Measurements from ENCODE around the gene ITPR2.
"Not testable (repeated sequence)": the region's sequence is repeated elsewhere in the genome, so short reads cannot be mapped to it uniquely, and the experiment has no call there.

The ITPR2 gene

DNA sequence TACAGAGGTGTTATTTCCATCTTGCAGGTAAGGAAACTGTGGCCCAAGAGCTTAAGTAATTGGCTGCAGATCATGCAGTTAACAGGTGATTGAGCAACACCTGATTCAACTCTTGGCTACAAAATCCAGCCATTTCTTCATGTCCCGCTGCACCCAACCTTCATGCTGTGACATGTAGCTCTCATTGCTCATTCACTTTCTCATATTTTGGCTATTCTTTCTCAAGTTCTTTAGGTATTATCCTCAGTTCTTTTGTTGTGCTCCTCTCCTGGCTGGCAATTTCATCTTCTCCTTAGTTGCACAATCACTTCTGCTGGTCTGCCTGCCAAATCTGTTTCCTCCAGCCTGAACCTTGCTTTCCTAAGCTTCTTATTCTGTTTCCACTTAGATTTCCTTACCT is 336.8 kb downstream of the ITPR2 start:
- DNase-seq: no peak

DNA sequence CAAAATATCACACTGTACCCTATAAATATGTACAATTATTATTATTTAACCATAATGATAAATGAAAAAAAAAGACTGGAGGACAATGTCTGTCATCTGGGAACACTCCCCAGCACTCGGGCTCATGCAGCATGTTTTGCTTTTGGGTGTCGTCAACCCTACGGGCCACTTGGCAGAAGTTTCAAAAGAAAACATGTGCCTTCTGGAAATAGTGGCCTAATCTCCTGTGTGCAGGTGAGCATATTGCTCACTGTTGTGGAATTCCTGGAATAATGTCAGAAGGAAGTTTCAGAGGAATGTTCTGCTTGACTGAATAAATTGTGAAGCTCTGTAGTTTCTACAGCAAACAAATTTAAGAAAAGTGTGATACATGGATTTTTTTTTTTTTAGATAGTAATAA is 339.3 kb downstream of the ITPR2 start:
- DNase-seq: no peak

DNA sequence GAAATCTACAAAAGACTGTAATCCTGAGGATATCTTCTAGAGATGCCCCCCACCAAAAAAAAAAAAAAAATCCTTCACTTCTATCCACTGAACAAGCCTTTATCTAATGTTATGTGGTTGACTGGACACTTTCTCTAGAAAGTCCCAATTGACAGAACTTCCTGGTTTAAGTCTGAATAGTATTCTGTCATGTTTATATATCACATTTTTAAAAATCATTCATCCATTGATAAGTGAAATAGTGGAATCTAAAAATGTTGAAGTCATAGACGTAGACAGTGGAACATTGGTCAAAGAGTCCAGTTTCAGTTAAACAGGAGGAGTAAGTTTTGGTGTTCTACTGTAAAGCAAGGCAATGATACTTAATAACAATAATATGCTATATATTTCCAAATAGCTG is 340.6 kb downstream of the ITPR2 start:
- no peak for DNase-seq

DNA sequence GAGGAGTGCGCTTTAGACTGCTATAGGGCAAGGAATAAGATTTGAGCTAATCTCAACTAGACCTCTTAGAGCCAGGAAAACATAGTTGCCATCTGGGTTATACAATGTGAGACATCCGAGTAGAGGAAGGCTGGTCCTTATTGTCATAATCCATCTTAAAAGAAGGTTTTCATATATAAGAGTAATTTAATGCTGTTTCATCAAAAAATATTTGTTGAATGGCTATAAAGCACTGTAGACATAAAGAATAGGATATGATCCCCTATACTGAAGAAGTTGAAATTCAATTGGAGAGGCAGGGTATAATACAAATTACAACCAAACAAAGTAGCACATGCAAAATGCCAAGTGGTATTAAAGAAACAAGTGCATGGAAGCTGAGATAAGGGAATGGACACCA is 343.1 kb downstream of the ITPR2 start:
- no peak for DNase-seq

- no peak for DNase-seq
Measured at GRCh38 chr12:26488351-26488750, 344.6 kb downstream of the ITPR2 start.

GRCh38 chr12:26473291-26473690 is 359.7 kb downstream of the ITPR2 start:
- DNase-seq: peak; percentile 60

DNA sequence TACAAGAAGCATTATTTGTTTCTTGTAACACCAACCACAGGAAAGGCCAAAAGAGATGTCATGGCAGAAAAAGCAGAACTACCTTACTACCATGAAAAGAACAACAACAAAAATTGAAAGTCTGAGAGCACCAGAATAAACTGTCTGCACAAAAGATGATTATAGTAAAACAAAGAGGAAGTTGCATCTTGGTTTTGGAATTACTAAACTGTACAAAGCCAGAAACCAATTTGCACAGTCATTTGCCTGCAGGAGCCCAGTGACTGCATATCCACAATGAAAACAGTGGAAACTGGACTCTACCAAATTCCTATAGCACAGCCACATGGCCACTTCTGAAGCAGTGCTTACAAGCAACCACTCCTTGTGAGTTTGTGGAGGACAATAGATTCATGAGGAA is 361.4 kb downstream of the ITPR2 start:
- DNase-seq: peak; percentile 71

- DNase-seq: no peak
Measured at GRCh38 chr12:26469421-26470180, 363.4 kb downstream of the ITPR2 start.

DNA sequence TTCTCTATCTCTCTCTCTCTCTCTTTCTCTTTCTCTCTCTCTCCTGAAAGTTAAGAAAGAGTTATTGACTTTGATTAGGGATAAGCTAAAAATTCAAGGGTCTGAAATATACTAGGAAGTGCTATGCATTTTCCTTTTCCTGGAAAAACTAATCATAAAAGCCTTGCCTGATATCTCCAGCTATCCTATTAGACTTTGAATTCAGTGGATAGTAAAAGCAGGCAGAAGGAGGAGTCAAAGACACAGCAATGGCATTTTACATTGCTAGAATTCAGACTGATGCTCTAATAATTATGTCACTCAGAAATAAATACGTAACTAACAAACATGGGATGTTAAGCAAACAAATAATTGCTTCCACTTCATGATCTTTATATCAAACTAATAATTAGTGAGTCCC is 365.6 kb downstream of the ITPR2 start:
- no peak for DNase-seq

GRCh38 chr12:26466726-26467125 is 366.3 kb downstream of the ITPR2 start:
- DNase-seq: no peak

DNA sequence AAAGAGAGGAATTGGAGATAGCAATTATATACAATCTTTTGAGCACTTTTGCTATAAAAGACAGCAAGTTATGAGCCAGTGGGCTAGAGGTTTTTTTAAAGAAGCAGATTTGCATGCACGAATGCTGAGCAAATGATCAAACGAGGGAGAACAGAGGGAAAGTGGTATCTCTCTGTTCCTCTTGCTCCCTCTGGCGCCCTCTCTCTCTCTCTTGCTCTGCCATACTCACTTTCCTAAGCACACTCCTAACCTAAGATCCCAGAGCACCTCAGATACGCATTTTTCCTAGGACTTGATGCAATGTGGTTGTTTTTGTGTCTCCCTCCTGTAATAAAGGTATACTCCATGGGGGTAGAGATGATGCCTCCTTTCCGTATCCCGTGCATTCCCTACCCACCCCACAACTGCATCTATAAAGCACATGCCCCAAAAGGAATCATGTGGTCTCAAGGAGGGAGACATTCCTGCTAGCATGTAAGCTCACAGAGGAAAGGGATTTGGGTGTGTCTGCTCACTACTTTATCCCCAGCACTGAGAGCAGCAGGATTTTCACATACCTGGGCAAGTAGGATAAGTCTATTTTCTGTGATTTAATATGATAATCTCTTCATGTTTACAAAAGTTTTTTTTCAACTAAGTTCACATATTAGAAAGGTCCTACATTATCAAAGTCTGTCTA is 367.4 kb downstream of the ITPR2 start:
- DNase-seq: no peak

DNA sequence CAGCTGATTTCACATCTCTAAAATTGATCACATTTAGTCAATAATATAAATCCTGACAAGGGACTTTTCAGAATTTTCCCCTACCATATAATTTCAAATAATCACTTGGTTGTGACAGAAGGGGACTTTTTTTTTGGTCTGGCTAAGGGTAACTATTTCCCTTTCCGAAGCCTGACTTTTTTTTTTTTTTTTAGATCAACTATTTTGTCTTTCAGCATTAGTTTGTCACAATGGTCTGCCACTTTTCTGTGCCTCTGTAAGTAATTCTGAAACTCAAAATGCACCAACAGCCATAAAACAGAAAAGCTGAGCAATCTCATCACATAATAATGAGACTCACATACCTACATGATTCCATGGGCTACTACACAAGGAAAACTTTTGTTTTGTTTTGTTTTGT is 371.2 kb downstream of the ITPR2 start:
- DNase-seq: no peak

GRCh38 chr12:26460361-26460760 is 372.6 kb downstream of the ITPR2 start:
- DNase-seq: no peak

GRCh38 chr12:26455936-26456574 is 376.9 kb downstream of the ITPR2 start:
- no peak for DNase-seq

- DNase-seq: no peak
Measured at GRCh38 chr12:26453246-26453645, 379.7 kb downstream of the ITPR2 start.

DNA sequence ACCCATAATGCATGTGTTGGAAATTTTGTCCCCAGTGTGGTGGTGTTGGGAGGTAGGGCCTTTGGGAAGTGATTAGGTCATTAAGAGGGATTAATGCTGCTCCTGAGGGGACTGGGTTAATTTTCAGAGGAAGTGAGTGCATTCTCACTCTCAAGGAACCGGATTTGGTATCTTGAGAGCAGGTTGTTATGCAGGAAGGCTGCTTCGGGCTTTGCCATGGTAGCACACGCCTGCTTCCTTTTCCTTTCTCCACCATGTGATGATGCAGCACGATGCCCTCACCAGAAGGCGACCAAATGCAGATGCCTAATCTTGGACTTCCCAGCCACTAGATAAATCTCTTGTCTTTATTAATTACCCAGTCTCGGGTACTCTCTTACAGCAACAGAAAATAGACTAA is 380.5 kb downstream of the ITPR2 start:
- DNase-seq: no peak

- DNase-seq: no peak
Measured at GRCh38 chr12:26451763-26452162, 381.2 kb downstream of the ITPR2 start.

GRCh38 chr12:26445909-26446308 is 387.1 kb downstream of the ITPR2 start:
- no peak for DNase-seq

- DNase-seq: no peak
Measured at GRCh38 chr12:26443309-26443708, 389.7 kb downstream of the ITPR2 start.

GRCh38 chr12:26441434-26441833 is 391.6 kb downstream of the ITPR2 start:
- DNase-seq: no peak

DNA sequence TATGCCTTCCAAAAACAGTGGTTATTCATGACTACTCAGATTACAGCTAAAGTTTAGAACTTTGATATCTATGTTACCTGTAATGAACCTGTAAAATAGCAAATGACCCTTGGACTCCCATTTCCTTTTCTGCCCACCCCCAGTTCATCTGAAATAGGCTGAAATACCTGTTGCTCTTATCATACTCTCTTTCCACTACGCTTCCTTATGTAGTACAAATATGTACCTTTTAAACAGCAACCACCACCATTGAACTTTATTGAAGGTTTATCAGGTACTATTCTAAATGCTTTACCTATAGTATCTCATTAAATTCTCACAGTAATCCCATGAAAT is 398.0 kb downstream of the ITPR2 start:
- no peak for DNase-seq

GRCh38 chr12:26434299-26435068 is 398.5 kb downstream of the ITPR2 start:
- peak; percentile 10 for DNase-seq

DNA sequence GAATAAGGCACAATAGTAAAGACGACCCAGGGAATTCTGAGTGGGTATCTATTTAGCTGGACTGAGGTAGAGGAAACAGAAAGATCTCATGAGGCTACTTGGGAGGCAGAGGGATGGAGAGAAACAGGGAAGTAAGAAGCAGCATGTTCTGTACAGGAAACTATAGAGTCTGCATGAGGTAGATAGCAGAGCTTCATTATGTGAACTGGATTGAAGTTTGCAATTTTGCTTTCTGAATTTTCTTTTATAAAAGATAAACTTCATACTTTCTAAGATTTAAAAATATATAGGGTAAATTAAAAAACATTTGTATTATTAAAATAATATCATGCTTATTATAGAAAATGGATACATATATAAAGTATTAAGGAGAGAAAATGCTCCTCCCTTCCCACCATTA is 399.3 kb downstream of the ITPR2 start:
- DNase-seq: not testable (repeated sequence)

GRCh38 chr12:26431211-26431610 is 401.8 kb downstream of the ITPR2 start:
- no peak for DNase-seq

Data from GF-D8 (cell line).